ENCODE measurements around the gene MAD1L1.
A peak's percentile ranks its signal among the peaks of the same experiment; 100 is the strongest.

Gene MAD1L1

DNA sequence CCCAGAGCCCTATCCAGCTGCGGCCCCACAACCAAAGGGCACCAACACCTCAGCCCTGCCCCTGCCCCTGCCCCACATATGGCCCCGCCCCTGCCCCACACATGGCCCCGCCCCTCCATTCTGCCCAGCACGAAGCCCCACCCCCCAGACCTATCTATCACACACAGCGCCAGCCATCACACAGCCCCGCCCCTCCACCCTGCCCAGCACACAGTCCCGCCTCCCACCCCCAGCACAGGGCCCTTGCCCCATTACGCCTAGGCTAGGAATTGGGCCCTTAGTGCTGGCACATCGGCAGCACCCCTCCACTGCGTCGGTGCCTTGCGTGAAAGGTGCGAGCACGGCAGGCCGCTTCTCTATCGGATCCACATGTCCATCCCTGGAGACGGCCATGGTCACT lies 126.8 kb downstream of the MAD1L1 start:
- TF ChIP-seq, protein P1, sequence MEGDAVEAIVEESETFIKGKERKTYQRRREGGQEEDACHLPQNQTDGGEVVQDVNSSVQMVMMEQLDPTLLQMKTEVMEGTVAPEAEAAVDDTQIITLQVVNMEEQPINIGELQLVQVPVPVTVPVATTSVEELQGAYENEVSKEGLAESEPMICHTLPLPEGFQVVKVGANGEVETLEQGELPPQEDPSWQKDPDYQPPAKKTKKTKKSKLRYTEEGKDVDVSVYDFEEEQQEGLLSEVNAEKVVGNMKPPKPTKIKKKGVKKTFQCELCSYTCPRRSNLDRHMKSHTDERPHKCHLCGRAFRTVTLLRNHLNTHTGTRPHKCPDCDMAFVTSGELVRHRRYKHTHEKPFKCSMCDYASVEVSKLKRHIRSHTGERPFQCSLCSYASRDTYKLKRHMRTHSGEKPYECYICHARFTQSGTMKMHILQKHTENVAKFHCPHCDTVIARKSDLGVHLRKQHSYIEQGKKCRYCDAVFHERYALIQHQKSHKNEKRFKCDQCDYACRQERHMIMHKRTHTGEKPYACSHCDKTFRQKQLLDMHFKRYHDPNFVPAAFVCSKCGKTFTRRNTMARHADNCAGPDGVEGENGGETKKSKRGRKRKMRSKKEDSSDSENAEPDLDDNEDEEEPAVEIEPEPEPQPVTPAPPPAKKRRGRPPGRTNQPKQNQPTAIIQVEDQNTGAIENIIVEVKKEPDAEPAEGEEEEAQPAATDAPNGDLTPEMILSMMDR (conservative IDR thresholded peaks at IDR 0.05; ENCODE audit: low read length) = no peak
- H3K4me3 ChIP-seq (ENCODE audit: low read length) = no peak overlapping the region
- no peak for DNase-seq (ENCODE audit: low read depth)

DNA sequence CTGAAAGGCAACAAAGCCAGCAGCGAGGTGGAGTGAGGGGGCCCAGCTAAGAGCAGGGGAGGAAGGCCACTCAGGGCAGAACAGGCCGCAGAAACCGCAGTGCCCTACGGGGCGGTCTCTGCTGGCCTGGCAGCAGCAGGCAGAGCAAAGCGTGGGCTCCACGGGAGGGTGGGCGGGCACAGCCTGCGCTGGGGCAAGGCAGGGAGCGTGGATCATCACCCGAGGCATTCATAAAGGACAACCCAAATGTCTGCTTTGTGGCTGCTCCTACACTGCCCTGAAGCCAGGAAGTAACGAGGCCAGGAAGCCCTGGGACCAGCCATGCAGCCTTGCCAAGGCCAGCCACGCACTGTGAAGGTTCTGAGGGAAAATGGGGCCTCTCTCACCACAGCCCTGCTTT lies 127.5 kb downstream of the MAD1L1 start:
- H3K4me3 ChIP-seq (ENCODE audit: low read length) = no peak overlapping the region
- TF ChIP-seq, protein P1 (conservative IDR thresholded peaks at IDR 0.05; ENCODE audit: low read length) = no peak
- DNase-seq (ENCODE audit: low read depth) = no peak

DNA sequence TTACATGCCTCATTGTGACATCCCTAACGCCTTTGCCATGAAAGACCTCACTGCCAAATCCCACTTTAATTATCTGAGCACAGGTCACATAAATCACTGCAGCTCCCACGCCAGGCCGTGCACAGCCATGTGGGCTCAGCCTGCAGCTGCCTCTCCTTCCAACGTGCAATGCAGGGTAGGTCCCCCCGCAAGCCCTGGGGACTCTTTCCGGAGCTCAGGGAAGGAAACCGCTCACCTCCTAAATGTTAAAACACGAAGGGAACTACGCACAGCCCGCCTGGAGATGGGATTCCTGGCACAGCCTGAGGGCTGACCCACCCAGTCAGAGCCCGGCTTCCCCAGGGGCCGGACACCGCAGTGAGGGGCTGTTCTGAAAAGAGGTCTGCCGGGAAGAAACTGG lies 128.0 kb downstream of the MAD1L1 start:
- DNase-seq (ENCODE audit: low read depth) = peak; percentile 66
- TF ChIP-seq, protein P1 (conservative IDR thresholded peaks at IDR 0.05; ENCODE audit: low read length) = no peak
- H3K4me3 ChIP-seq (ENCODE audit: low read length) = no peak overlapping the region

DNA sequence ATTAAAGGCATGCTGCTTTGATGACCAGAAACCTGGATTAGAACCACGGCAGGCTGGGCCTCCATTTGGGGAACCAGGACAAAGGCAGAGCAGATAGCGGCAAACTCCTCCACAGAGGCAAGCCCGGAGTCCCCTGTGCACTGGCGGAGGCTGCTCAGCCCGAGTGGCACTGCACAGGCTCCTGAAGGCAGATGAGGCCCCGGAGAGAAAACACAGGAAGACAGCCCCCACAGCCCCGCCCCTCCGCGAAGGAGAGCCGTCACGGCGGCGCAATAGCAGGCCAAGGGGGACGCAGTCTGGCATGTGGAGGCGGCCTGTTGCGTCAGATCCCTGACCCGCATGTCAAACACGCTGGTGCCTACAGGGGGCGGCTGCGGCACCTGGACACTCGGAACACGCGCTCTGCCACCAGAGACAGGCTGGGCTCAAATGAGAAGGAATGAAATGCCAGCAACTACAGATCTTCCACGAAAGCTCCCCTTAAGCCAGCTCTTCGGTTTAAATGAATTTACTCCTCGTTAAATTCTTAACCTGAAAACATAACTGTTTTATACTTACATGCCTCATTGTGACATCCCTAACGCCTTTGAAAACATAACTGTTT lies 128.5 kb downstream of the MAD1L1 start:
- TF ChIP-seq, protein P1 (conservative IDR thresholded peaks at IDR 0.05; ENCODE audit: low read length) = peak; percentile 70
- H3K4me3 ChIP-seq (ENCODE audit: low read length) = peak overlapping the region; percentile 8; the same call in 1 of the 2 replicates
- DNase-seq (ENCODE audit: low read depth) = peak; percentile 91

DNA sequence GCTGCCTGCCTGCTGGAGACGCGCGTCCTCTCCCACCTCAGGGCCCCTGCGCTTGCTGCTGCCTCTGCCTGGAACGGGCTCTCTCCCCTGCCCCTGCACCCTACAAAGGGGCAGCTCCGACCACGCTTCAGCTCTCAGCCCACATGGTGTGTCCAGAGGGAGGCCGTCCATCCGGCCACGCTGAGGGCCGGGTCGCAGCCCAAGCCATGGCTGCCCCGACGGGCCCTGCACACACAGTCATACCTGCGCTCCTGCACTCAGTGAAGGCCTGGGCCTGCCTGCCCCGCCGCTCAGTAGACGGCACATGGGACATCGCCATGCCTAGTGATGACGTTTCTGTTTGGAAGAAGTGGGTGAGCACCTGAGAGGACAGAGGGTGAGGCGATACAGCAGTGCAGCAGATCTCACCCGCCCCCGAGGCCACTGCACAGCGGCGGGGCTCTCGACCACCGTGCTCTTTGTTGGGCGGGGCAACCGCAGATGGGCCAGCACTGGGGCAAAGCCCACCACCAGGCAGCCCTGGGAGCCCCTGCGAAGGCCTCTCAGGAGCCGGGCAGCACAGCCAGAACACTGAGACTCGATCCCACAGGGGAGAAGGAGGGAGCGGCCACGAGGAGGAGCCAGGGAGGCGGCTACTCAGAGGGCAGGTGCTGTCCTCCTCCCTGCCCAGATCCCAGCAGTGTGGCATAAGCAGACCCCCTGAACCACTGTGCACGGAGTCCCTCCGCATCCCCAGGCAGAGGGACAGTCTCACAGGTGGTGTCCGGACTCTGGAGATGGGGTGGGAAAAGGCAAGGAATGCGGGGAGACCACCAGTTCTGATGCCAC lies 129.5 kb downstream of the MAD1L1 start:
- TF ChIP-seq, protein P1 (conservative IDR thresholded peaks at IDR 0.05; ENCODE audit: low read length) = no peak
- no peak for DNase-seq (ENCODE audit: low read depth)
- no peak overlapping the region; the same call in 1 of the 2 replicates for H3K4me3 ChIP-seq (ENCODE audit: low read length)

DNA sequence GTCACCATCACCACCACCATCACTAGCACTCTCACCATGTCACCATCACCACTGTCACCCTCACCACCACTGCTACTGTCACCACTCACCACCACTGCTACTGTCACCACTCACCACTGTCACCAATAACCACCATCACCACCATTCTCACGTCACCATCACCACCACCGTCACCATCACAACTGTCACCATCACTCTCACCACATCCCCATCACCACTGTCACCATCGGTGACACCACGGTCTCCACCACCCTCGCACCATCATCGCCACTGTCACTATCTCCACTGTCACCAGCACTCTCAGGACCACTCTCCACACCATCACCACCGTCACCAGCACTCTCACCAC lies 130.4 kb downstream of the MAD1L1 start:
- no peak for DNase-seq (ENCODE audit: low read depth)
- H3K4me3 ChIP-seq (ENCODE audit: low read length) = no peak overlapping the region
- TF ChIP-seq, protein P1 (conservative IDR thresholded peaks at IDR 0.05; ENCODE audit: low read length) = no peak
